ENCODE measurements around the gene CHFR.

Gene CHFR

DNA sequence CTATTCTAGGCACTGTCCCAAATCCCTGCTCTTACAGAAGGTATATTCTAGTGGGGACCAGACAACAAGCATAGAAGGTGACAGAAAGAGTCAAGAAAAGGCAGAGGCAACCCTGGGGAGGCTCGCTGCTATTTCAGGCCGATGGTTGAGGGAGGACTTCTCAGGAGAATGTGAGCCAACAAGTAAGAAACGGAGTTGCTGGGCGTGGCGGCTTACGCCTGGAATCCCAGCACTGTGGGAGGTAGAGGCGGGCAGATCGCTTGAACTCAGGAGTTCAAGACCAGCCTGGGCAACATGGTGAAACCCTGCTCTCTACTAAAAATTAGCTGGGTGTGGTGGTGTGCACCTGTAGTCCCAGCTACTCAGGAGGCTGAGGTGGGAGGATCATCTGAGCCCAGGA, 54.1 kb downstream of the CHFR start:
- H3K4me1 ChIP-seq: peaks cover 0 to 3% (median 1%) of the 10 kb centered on the region in 4 donors
- H3K27me3 ChIP-seq: no peaks in the 10 kb centered on the region
- intact Hi-C loops (cut with DNase I; ENCODE audit: low total_unique reads): no loop called here
- TF ChIP-seq CTCF (IDR thresholded peaks at IDR 0.05): no peak
- H3K36me3 ChIP-seq: peaks cover 0 to 19% (median 13%) of the 10 kb centered on the region in 3 donors
- H3K27ac ChIP-seq: no peak overlapping the region
- no peaks in the 10 kb centered on the region for H3K9me3 ChIP-seq
- no peak overlapping the region for H3K4me3 ChIP-seq
- no peak for DNase-seq

DNA sequence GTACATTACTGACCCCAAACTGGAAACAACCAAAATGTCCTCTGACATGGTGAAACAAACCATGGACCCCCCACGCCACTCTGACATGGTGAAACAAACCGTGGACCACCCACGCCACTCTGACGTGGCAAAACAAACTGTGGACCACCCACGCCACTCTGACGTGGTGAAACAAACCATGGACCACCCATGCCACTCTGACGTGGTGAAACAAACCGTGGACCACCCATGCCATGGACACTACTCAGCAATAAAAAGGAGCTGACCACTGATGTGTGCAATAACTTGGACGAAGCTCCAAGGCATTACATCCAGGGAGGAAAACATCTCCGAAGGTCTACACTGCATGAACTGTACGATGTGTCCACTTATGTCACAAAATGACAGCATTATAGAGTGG, 55.6 kb downstream of the CHFR start:
- Histone ChIP-seq H3K4me3 (no peak overlapping the region), H3K27me3 (no peaks in the 10 kb centered on the region), H3K36me3 (peaks cover 0 to 19% (median 13%) of the 10 kb centered on the region in 3 donors), H3K4me1 (peaks cover 0 to 16% (median 14%) of the 10 kb centered on the region in 4 donors), H3K27ac (no peak overlapping the region), H3K9me3 (no peaks in the 10 kb centered on the region)
- DNase-seq: no peak
- no peak for TF ChIP-seq CTCF (IDR thresholded peaks at IDR 0.05)
- intact Hi-C loops (cut with DNase I; ENCODE audit: low total_unique reads): no loop called here

GRCh38 chr12:132828706-132829534, 58.5 kb downstream of the CHFR start, which contains the start of gene GOLGA3:
Gene GOLGA3 (minus strand): TSS chr12:132828869. CDS start chr12:132822128, 6,741 bp downstream.
- no peak for TF ChIP-seq CTCF (IDR thresholded peaks at IDR 0.05)
- intact Hi-C loops (cut with DNase I; ENCODE audit: low total_unique reads): loop anchor here (2.0 to 10.0 kb wide), 3 partner anchors 54 to 144 kb away; partner anchors contain the start of genes POLE and PXMP2
- H3K36me3 ChIP-seq: peaks cover 7 to 41% (median 23%) of the 10 kb centered on the region in 3 donors
- peak within 1 kb of the TSS; percentile 91 to 97 for H3K4me3 ChIP-seq
- DNase-seq: peak; percentile 89 to 94
- H3K27ac ChIP-seq: peak within 1 kb of the TSS; percentile 97
- H3K27me3 ChIP-seq: no peaks in the 10 kb centered on the region
- peaks cover 0 to 26% (median 22%) of the 10 kb centered on the region in 4 donors for H3K4me1 ChIP-seq
- no peaks in the 10 kb centered on the region for H3K9me3 ChIP-seq

DNA sequence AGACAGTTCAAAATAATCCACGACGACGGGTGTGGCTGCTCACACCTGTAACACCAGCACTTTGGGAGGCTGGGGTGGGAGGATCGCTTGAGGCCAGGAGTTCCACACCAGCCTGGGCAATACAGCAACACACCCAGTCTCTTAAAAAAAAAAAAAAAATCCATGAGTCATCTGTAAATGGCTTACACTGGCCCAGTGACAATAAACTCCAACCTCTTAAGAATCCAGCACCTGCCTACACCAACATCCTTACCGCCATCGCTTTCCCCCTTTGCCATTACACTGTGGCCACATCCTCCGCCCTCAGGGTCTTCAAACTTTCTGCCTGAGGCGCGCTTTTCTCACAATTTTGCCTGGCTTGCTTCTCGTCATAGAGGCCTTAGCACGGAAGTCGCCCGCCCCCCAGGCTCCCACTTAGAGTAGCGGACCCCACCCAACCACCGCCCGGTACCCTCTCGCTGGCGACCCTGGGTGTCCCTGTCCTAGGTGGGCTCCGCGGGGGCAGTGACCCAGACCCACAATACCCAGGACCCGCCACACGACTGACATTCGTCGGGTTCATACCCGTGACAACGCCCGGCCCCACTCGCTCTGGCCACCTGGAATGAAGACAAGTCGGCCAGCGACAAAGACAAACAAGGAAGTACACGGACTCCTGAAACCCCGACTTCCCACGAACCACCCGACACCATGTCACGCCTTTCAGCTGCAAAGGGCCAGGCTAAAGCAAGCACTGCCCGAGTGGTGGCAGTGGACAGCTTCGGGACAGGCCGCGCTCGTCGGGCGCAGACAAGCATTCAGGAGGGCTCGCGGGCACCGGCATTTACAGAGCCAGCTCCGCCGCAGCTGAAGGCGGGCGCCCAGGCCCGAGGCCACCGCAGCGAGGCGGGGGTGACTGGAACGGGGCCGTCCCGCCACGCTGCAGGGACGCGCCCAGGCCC, 59.4 kb downstream of the CHFR start:
- peak overlapping the region; percentile 91 to 97 for H3K4me3 ChIP-seq
- no peaks in the 10 kb centered on the region for H3K9me3 ChIP-seq
- DNase-seq: peak in 1 of 2 donors; percentile 25
- H3K27ac ChIP-seq: peak overlapping the region; percentile 97
- peaks cover 0 to 26% (median 22%) of the 10 kb centered on the region in 4 donors for H3K4me1 ChIP-seq
- H3K27me3 ChIP-seq: no peaks in the 10 kb centered on the region
- intact Hi-C loops (cut with DNase I; ENCODE audit: low total_unique reads): loop anchor here (2.0 to 10.0 kb wide), 3 partner anchors 53 to 143 kb away; partner anchors contain the start of genes POLE and PXMP2
- H3K36me3 ChIP-seq: peaks cover 7 to 44% (median 19%) of the 10 kb centered on the region in 3 donors
- no peak for TF ChIP-seq CTCF (IDR thresholded peaks at IDR 0.05)

GRCh38 chr12:132825861-132826260, 61.5 kb downstream of the CHFR start:
- no peak for TF ChIP-seq CTCF (IDR thresholded peaks at IDR 0.05)
- no peak for DNase-seq
- Histone ChIP-seq H3K9me3 (no peaks in the 10 kb centered on the region), H3K36me3 (peaks cover 20 to 58% (median 25%) of the 10 kb centered on the region in 3 donors), H3K27me3 (no peaks in the 10 kb centered on the region), H3K4me1 (peaks cover 0 to 26% (median 22%) of the 10 kb centered on the region in 4 donors), H3K27ac (no peak overlapping the region), H3K4me3 (no peak overlapping the region)
- intact Hi-C loops (cut with DNase I; ENCODE audit: low total_unique reads): loop anchor here (10.0 kb wide), 2 partner anchors 51 to 141 kb away; partner anchors contain the start of genes POLE and PXMP2

Data from tibial artery (tissue), 4 donors.